ENCODE measurements around the gene DDX47. TPM values are rescaled to one million over a fixed set of nuclear protein-coding genes. Genes with fewer than 3 reads are reported as not detected.

DDX47 gene
- total RNA-seq, 1 experiment from 2014 or later = 60.5 TPM

DNA sequence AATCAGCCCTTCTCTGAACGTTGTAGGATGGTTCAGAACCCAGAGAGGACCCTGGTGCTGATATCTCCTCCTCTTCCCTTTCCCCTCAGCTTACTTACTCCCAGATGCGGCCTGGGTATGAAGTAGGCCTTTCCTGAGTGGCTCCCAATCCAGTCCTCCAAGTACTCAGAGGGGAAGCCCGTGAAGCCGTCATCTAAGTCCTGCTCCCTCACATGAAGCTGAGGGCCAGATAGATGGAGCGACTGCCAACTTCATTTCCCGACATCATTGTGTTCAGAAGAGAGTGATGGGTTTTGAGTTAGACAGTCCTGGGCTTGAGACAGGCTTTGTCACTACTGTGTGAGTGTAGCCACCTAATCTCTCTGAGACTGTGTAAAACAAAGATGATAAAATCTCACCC lies 25.0 kb upstream of the DDX47 start:
- intact Hi-C loops (cut with micrococcal nuclease; ENCODE audit: unreplicated experiment) = loop anchor here (2.0 to 5.0 kb wide), 3 partner anchors 34 to 195 kb away; partner anchors contain the start of gene GPRC5A
- peaks cover 15% of the 10 kb centered on the region for H3K36me3 Mint-ChIP-seq (ENCODE audit: insufficient read depth, unreplicated experiment)
- no peak for DNase-seq
- no peaks in the 10 kb centered on the region for H3K9me3 Mint-ChIP-seq (ENCODE audit: low read depth, unreplicated experiment)
- peak overlapping the region; percentile 66 for H3K4me3 Mint-ChIP-seq (ENCODE audit: low read depth, unreplicated experiment)
- no peaks in the 10 kb centered on the region for H3K27me3 Mint-ChIP-seq (ENCODE audit: unreplicated experiment)
- BruUV-seq (replicated peaks) = no TSS peak
- CTCF ChIA-PET = interaction anchor here (0.6 to 2.7 kb wide), 6 partner anchors 8 to 182 kb away, joined by 4 to 17 read pairs (median 6); partner anchors contain the start of gene DDX47
- TF ChIP-seq, protein P1, sequence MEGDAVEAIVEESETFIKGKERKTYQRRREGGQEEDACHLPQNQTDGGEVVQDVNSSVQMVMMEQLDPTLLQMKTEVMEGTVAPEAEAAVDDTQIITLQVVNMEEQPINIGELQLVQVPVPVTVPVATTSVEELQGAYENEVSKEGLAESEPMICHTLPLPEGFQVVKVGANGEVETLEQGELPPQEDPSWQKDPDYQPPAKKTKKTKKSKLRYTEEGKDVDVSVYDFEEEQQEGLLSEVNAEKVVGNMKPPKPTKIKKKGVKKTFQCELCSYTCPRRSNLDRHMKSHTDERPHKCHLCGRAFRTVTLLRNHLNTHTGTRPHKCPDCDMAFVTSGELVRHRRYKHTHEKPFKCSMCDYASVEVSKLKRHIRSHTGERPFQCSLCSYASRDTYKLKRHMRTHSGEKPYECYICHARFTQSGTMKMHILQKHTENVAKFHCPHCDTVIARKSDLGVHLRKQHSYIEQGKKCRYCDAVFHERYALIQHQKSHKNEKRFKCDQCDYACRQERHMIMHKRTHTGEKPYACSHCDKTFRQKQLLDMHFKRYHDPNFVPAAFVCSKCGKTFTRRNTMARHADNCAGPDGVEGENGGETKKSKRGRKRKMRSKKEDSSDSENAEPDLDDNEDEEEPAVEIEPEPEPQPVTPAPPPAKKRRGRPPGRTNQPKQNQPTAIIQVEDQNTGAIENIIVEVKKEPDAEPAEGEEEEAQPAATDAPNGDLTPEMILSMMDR (IDR thresholded peaks at IDR 0.05; ENCODE audit: unreplicated experiment) = no peak
- H3K4me1 Mint-ChIP-seq (ENCODE audit: low read depth, unreplicated experiment) = peaks cover 50% of the 10 kb centered on the region
- peak overlapping the region; percentile 78 for H3K27ac Mint-ChIP-seq (ENCODE audit: unreplicated experiment)

GRCh38 chr12:12788675-12789368 lies 24.3 kb upstream of the DDX47 start:
- H3K9me3 Mint-ChIP-seq (ENCODE audit: low read depth, unreplicated experiment) = no peaks in the 10 kb centered on the region
- no TSS peak for BruUV-seq (replicated peaks)
- TF ChIP-seq, protein P1 (IDR thresholded peaks at IDR 0.05; ENCODE audit: unreplicated experiment) = peak; percentile 67
- DNase-seq = peak; percentile 70
- H3K4me3 Mint-ChIP-seq (ENCODE audit: low read depth, unreplicated experiment) = no peak overlapping the region
- CTCF ChIA-PET = interaction anchor here (0.6 to 2.7 kb wide), 7 partner anchors 9 to 187 kb away, joined by 3 to 17 read pairs (median 6); partner anchors contain the start of gene DDX47
- H3K27me3 Mint-ChIP-seq (ENCODE audit: unreplicated experiment) = no peaks in the 10 kb centered on the region
- H3K36me3 Mint-ChIP-seq (ENCODE audit: insufficient read depth, unreplicated experiment) = peaks cover 15% of the 10 kb centered on the region
- intact Hi-C loops (cut with micrococcal nuclease; ENCODE audit: unreplicated experiment) = loop anchor here (1.0 to 5.0 kb wide), 4 partner anchors 15 to 194 kb away; partner anchors contain the start of gene GPRC5A
- peak overlapping the region; percentile 78 for H3K27ac Mint-ChIP-seq (ENCODE audit: unreplicated experiment)
- H3K4me1 Mint-ChIP-seq (ENCODE audit: low read depth, unreplicated experiment) = peaks cover 50% of the 10 kb centered on the region

DNA sequence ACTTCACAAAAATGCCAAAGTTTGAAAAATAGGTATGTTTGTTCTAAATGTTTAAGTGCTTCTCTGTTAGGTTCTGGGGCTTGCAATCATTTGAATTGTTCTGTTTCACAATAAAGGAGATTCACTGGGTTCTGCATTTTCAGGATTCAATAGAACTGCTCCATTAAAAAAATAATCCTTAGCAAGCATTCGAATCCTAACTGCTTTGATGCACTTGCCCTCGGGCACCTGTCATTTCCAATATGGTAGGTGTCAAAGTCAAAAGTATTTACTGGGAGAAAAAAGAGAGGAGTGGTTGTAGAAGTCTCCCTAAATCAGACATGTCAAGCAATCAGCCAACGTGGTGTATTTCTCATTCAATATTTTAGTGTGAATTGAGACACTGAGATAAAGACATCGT lies 22.2 kb upstream of the DDX47 start:
- Mint-ChIP-seq H3K4me1 (ENCODE audit: low read depth, unreplicated experiment) (peaks cover 58% of the 10 kb centered on the region), H3K9me3 (ENCODE audit: low read depth, unreplicated experiment) (no peaks in the 10 kb centered on the region), H3K36me3 (ENCODE audit: insufficient read depth, unreplicated experiment) (peaks cover 15% of the 10 kb centered on the region), H3K4me3 (ENCODE audit: low read depth, unreplicated experiment) (peak overlapping the region; percentile 30), H3K27ac (ENCODE audit: unreplicated experiment) (peak overlapping the region; percentile 42), H3K27me3 (ENCODE audit: unreplicated experiment) (no peaks in the 10 kb centered on the region)
- CTCF ChIA-PET = interaction anchor here (1.0 to 2.7 kb wide), 2 partner anchors 13 to 22 kb away, joined by 4 to 17 read pairs; partner anchors contain the start of gene DDX47
- TF ChIP-seq, protein P1 (IDR thresholded peaks at IDR 0.05; ENCODE audit: unreplicated experiment) = no peak
- no peak for DNase-seq
- intact Hi-C loops (cut with micrococcal nuclease; ENCODE audit: unreplicated experiment) = no loop called here
- no TSS peak for BruUV-seq (replicated peaks)

DNA sequence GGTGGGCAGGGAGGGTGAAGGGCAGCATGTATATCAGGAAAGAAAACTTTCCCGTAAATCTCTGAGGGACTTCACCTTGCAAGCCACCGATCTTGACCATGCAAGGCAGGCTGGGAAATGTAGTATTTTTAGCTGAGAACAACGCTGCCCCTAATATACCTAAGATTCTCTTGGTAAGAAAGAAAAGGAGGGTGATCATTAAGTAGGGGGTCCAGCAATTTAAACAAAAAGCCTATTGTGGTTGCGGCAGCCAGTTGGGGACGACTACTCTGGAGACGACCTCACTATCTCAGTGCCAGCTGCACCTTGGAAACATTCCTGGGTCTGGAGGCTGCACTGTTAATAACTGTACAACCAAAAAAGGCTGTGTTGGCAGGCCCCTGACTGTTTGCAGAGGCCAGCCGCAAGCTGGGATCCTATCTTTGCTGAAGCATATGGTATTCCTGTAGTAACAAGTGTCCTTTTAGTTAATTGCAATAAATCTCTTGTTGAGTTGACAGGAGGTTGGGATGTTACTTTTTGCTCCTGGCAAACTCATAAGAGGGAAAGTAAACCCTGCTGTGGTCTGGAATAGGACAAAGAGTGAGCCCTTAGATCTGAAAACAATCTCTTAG lies 21.3 kb upstream of the DDX47 start:
- no peaks in the 10 kb centered on the region for H3K9me3 Mint-ChIP-seq (ENCODE audit: low read depth, unreplicated experiment)
- TF ChIP-seq, protein P1 (IDR thresholded peaks at IDR 0.05; ENCODE audit: unreplicated experiment) = no peak
- no TSS peak for BruUV-seq (replicated peaks)
- H3K27ac Mint-ChIP-seq (ENCODE audit: unreplicated experiment) = peak overlapping the region; percentile 42
- CTCF ChIA-PET = interaction anchor here (0.8 to 1.5 kb wide), 4 partner anchors 12 to 135 kb away, joined by 3 to 5 read pairs (median 4); no protein-coding TSS in a partner anchor
- no peak overlapping the region for H3K4me3 Mint-ChIP-seq (ENCODE audit: low read depth, unreplicated experiment)
- peaks cover 66% of the 10 kb centered on the region for H3K4me1 Mint-ChIP-seq (ENCODE audit: low read depth, unreplicated experiment)
- peak; percentile 31 for DNase-seq
- intact Hi-C loops (cut with micrococcal nuclease; ENCODE audit: unreplicated experiment) = no loop called here
- peaks cover 12% of the 10 kb centered on the region for H3K36me3 Mint-ChIP-seq (ENCODE audit: insufficient read depth, unreplicated experiment)
- H3K27me3 Mint-ChIP-seq (ENCODE audit: unreplicated experiment) = no peaks in the 10 kb centered on the region

Data from Calu3 (cell line).